GM10266 (cell line): ENCODE results near the gene DTX4.

ENCODE experiments used
- DNase-seq: peaks from one replicate; pipeline ENCODE4 v3.0.0; 2012; ENCODE audit errors: extremely low spot score
- TF ChIP-seq, protein P1 (sequence below): IDR thresholded peaks from 2 replicates; pipeline ENCODE4 v1.5.1; 2012; ENCODE audit warnings: mild to moderate bottlenecking, low read depth; ENCODE audit not compliant: control insufficient read depth, insufficient read depth; ENCODE audit errors: missing control alignments

Gene DTX4

GRCh38 chr11:59254286-59254685 is 82.4 kb downstream of the DTX4 start:
- no peak for DNase-seq
- TF ChIP-seq, protein P1, sequence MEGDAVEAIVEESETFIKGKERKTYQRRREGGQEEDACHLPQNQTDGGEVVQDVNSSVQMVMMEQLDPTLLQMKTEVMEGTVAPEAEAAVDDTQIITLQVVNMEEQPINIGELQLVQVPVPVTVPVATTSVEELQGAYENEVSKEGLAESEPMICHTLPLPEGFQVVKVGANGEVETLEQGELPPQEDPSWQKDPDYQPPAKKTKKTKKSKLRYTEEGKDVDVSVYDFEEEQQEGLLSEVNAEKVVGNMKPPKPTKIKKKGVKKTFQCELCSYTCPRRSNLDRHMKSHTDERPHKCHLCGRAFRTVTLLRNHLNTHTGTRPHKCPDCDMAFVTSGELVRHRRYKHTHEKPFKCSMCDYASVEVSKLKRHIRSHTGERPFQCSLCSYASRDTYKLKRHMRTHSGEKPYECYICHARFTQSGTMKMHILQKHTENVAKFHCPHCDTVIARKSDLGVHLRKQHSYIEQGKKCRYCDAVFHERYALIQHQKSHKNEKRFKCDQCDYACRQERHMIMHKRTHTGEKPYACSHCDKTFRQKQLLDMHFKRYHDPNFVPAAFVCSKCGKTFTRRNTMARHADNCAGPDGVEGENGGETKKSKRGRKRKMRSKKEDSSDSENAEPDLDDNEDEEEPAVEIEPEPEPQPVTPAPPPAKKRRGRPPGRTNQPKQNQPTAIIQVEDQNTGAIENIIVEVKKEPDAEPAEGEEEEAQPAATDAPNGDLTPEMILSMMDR, result no peak

GRCh38 chr11:59255281-59255680 is 83.3 kb downstream of the DTX4 start:
- DNase-seq, result no peak
- TF ChIP-seq, protein P1, result no peak
